ENCODE results near the gene STRIT1.

GRCh38 chr3:155270063-155270462 lies 23.4 kb downstream of the STRIT1 start:
- TF ChIP-seq POLR2AphosphoS5 (IDR thresholded peaks at IDR 0.05; ENCODE audit: low read depth, low read length) (no peak), REST (IDR thresholded peaks at IDR 0.05; ENCODE audit: insufficient read depth in 1 of 2, low read depth in 2 of 2, low read length in 2 of 2) (no peak), TAF1 (IDR thresholded peaks at IDR 0.05; ENCODE audit: borderline replicate concordance, insufficient read depth, low read length) (no peak), SIN3A (IDR thresholded peaks at IDR 0.05; ENCODE audit: borderline replicate concordance, insufficient read depth, low read length) (no peak), FOXP2 (optimal IDR thresholded peaks at IDR 0.05; ENCODE audit: borderline replicate concordance, extremely low read depth, extremely low read length, insufficient read depth) (no peak)
